Erythroblast (primary cell): ENCODE results near the gene DCUN1D2.

Experiments
- DNase-seq, 2 experiments: peaks; one replicate each; lab custom pipeline; 2025; lab: John Stamatoyannopoulos, UW
- GATA1 ChIP-seq: IDR thresholded peaks from 2 replicates; pipeline ENCODE4 v1.6.1; 2011; ENCODE audit warnings: low read depth, mild to moderate bottlenecking, control low read depth, low read length, moderate library complexity
- POLR2A ChIP-seq: IDR thresholded peaks from 2 replicates; pipeline ENCODE4 v1.6.1; 2011; ENCODE audit warnings: mild to moderate bottlenecking, low read length

Gene DCUN1D2

GRCh38 chr13:113410472-113411201 is 79.9 kb downstream of the DCUN1D2 start:
- no peak for DNase-seq
- TF ChIP-seq POLR2A (no peak), GATA1 (no peak)

GRCh38 chr13:113408562-113408961 is 81.9 kb downstream of the DCUN1D2 start:
- no peak for DNase-seq
- no peak for TF ChIP-seq GATA1
- TF ChIP-seq POLR2A, result no peak

- TF ChIP-seq POLR2A, result no peak
- TF ChIP-seq GATA1, result no peak
- DNase-seq, result no peak
Measured at GRCh38 chr13:113407531-113408393, 82.7 kb downstream of the DCUN1D2 start.

- TF ChIP-seq GATA1, result no peak
- no peak for TF ChIP-seq POLR2A
- DNase-seq, result no peak
Measured at GRCh38 chr13:113407103-113407530, 83.4 kb downstream of the DCUN1D2 start.

GRCh38 chr13:113406321-113407102 is 84.0 kb downstream of the DCUN1D2 start:
- no peak for TF ChIP-seq GATA1
- no peak for TF ChIP-seq POLR2A
- no peak for DNase-seq
